ENCODE measurements around the gene EIPR1. TPM values are rescaled to one million over a fixed set of nuclear protein-coding genes. Genes with fewer than 3 reads are reported as not detected.
A peak's percentile ranks its signal among the peaks of the same experiment; 100 is the strongest.

Gene EIPR1
- total and polyA plus RNA-seq, 2 of the 13 experiments (the other 11 are each of a cell fraction or from before 2014, with no cell fraction given), result 70.0 to 96.3 TPM

- Histone ChIP-seq H3K27me3 (ENCODE audit: control insufficient read depth in 1 of 2, insufficient read depth in 2 of 2, low read length in 2 of 2) (no peaks in the 10 kb centered on the region), H3K36me3 (replicated peaks in 1 of 2; ENCODE audit: control insufficient read depth in 1 of 2, insufficient read depth in 2 of 2, low read length in 2 of 2) (peaks cover 9 to 43% of the 10 kb centered on the region in 2 experiments; a peak in 4 of 5 replicates), H4K20me1 (ENCODE audit: insufficient read depth, low read length) (peaks cover 13% of the 10 kb centered on the region; the same call in 1 of the 2 replicates), H3K9me3 (ENCODE audit: low read length) (no peaks in the 10 kb centered on the region), H3K4me1 (ENCODE audit: insufficient read depth, low read length) (peaks cover 18% of the 10 kb centered on the region), H3K27ac (ENCODE audit: extremely low read length, insufficient read depth, low read length) (peak overlapping the region; percentile 46), H3K79me2 (ENCODE audit: insufficient read depth, low read length) (no peaks in the 10 kb centered on the region), H3K4me2 (ENCODE audit: low read depth, low read length) (peak overlapping the region; percentile 54), H3K4me3 (replicated peaks in 1 of 3; ENCODE audit: insufficient read depth in 1 of 3, low read depth in 2 of 3, low read length in 3 of 3) (peak overlapping the region in 1 of 3 experiments; percentile 12; a peak in 2 of 6 replicates), H2AFZ (ENCODE audit: low read length) (no peak overlapping the region), H3K9ac (ENCODE audit: insufficient read depth, low read depth, low read length) (peak overlapping the region; percentile 13; the same call in 1 of the 2 replicates)
- BruUV-seq (replicated peaks), result no TSS peak
- peak; percentile 46 for DNase-seq (ENCODE audit: low spot score)
- ATAC-seq, result peak; percentile 93
- no peak for FAIRE-seq
- WGBS (ENCODE audit: low lambda C conversion rate), result 65% methylated on average over 23 of the region's 25 CpGs
- CTCF ChIA-PET (ENCODE audit: low intra/inter-chr PET ratio, low total read pairs), result no interaction called here
- intact Hi-C loops (cut with micrococcal nuclease; ENCODE audit: unreplicated experiment) (loop anchor here (1.0 to 10.0 kb wide), 5 partner anchors 74 to 459 kb away; partner anchors contain the start of genes ALLC, EIPR1 and TRAPPC12), in situ Hi-C loops (cut with HindIII; ENCODE audit: extremely low pct_ligation_motif_present, low pct_unique_long_range_greater_than_20kb) (no loop called here)
- POLR2A ChIA-PET, result interaction anchor here (1.0 to 1.1 kb wide), 2 partner anchors 10 to 75 kb away, joined by 3 read pairs; partner anchors contain the start of gene EIPR1
- no peak for TF ChIP-seq XRCC5 (optimal IDR thresholded peaks at IDR 0.05; ENCODE audit: low read length)
- no peak for TF ChIP-seq GZF1 (CRISPR knock-in tag; IDR thresholded peaks at IDR 0.05)
- 0 out of 2 replicates have a peak, but pooled peaks have one; percentile 29 for TF ChIP-seq MED1 (CRISPR knock-in tag; IDR thresholded peaks at IDR 0.05)
- TF ChIP-seq FOXO1 (CRISPR knock-in tag; IDR thresholded peaks at IDR 0.05), result peak; percentile 16; the same call in 1 of the 2 replicates
- TF ChIP-seq TRAFD1 (CRISPR knock-in tag; IDR thresholded peaks at IDR 0.05; ENCODE audit: borderline replicate concordance), result no peak
- TF ChIP-seq KLF15 (CRISPR knock-in tag; IDR thresholded peaks at IDR 0.05; ENCODE audit: borderline replicate concordance), result no peak
- TF ChIP-seq ZNF616 (CRISPR knock-in tag; IDR thresholded peaks at IDR 0.05; ENCODE audit: low read depth), result no peak
- no peak for TF ChIP-seq FOSL1 (CRISPR knock-in tag; IDR thresholded peaks at IDR 0.05; ENCODE audit: borderline replicate concordance)
- no peak for TF ChIP-seq HNRNPH1 (optimal IDR thresholded peaks at IDR 0.05; ENCODE audit: low read depth, low read length)
- no peak for TF ChIP-seq KDM1A (CRISPR knock-in tag; IDR thresholded peaks at IDR 0.05)
- no peak for TF ChIP-seq SUZ12 (IDR thresholded peaks at IDR 0.05; ENCODE audit: low read depth, low read length)
- no peak; the same call in 1 of the 2 replicates for TF ChIP-seq RBAK (CRISPR knock-in tag; IDR thresholded peaks at IDR 0.05)
- TF ChIP-seq MEIS1 (CRISPR knock-in tag; IDR thresholded peaks at IDR 0.05; ENCODE audit: borderline replicate concordance), result peak; percentile 33; the same call in 1 of the 2 replicates
- TF ChIP-seq PCBP2 (optimal IDR thresholded peaks at IDR 0.05; ENCODE audit: low read depth, low read length, poor library complexity, severe bottlenecking), result no peak
- TF ChIP-seq, protein P1, sequence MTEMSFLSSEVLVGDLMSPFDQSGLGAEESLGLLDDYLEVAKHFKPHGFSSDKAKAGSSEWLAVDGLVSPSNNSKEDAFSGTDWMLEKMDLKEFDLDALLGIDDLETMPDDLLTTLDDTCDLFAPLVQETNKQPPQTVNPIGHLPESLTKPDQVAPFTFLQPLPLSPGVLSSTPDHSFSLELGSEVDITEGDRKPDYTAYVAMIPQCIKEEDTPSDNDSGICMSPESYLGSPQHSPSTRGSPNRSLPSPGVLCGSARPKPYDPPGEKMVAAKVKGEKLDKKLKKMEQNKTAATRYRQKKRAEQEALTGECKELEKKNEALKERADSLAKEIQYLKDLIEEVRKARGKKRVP (CRISPR knock-in tag; IDR thresholded peaks at IDR 0.05), result no peak
- no peak for TF ChIP-seq NONO (IDR thresholded peaks at IDR 0.05)
- peak; percentile 81 for TF ChIP-seq NONO (CRISPR knock-in tag; conservative IDR thresholded peaks at IDR 0.05)
- TF ChIP-seq IRX3 (CRISPR knock-in tag; IDR thresholded peaks at IDR 0.05; ENCODE audit: borderline replicate concordance, low read depth), result no peak
- peak; percentile 0 for TF ChIP-seq ZNF883 (CRISPR knock-in tag; IDR thresholded peaks at IDR 0.05; ENCODE audit: not compliant biosample characterization)
- TF ChIP-seq GTF2F1 (IDR thresholded peaks at IDR 0.05; ENCODE audit: low read length), result no peak
Observed at GRCh38 chr2:3302751-3303582, 74.7 kb downstream of the EIPR1 start.

All from HepG2 (cell line).